Spinal cord (tissue), 10 donors: ENCODE results near the gene FIBP. TPM values are rescaled to one million over a fixed set of nuclear protein-coding genes. Genes with fewer than 3 reads are reported as not detected.

Source experiments
- DNase-seq, 6 donors: peaks; one replicate each; pipeline versions ENCODE4 v3.0.0 to v3.0.0-alpha.2; 2013 to 2015; ENCODE audit warnings: low spot score in 6 of 6, low read depth in 4 of 6
- H3K27ac ChIP-seq: one replicate; pipeline ENCODE4 v1.5.1; 2013; ENCODE audit warnings: low read depth, low read length, control low read depth
- H3K27me3 ChIP-seq: one replicate; pipeline ENCODE4 v1.6.1; 2013; ENCODE audit warnings: low read length; ENCODE audit not compliant: control insufficient read depth, insufficient read depth
- H3K36me3 ChIP-seq: one replicate; pipeline ENCODE4 v1.6.1; 2013; ENCODE audit warnings: low read length; ENCODE audit not compliant: control insufficient read depth, insufficient read depth
- H3K4me1 ChIP-seq: one replicate; pipeline ENCODE4 v1.6.1; 2013; ENCODE audit warnings: low read length; ENCODE audit not compliant: control insufficient read depth, insufficient read depth
- H3K4me3 ChIP-seq: one replicate; pipeline ENCODE4 v1.5.1; 2013; ENCODE audit warnings: low read depth, low read length, control low read depth
- H3K9me3 ChIP-seq: one replicate; pipeline ENCODE4 v1.6.1; 2013; ENCODE audit warnings: low read length; ENCODE audit not compliant: control insufficient read depth, insufficient read depth
- WGBS: methylation state at CpG from one replicate; pipeline ENCODE4 v1.1.5; 2013; ENCODE audit warnings: missing lambda C conversion rate; ENCODE audit not compliant: insufficient coverage; 5-methylcytosine and 5-hydroxymethylcytosine counted together
- polyA plus RNA-seq, 2 donors: library from polyadenylated mRNA; unstranded; fragments of 120-200 nt; gene quantifications; one replicate each; pipeline ENCODE4 v1.2.1, GENCODE V29; 2013; ENCODE audit not compliant: insufficient read length in 2 of 2
- total RNA-seq, 2 donors: library from RNA; depleted of rRNA in 1 of 2; stranded (reverse); fragments of 120-200 nt in 1 of 2; fragments of >200 nt in 1 of 2; gene quantifications; one replicate each; pipeline versions ENCODE4 v1.2.3 to v1.2.4, GENCODE V29; 2013 to 2014
- donor health status: healthy.

The FIBP gene
- total and polyA plus RNA-seq, 4 donors: 79.4 to 158 (median 141) TPM

DNA sequence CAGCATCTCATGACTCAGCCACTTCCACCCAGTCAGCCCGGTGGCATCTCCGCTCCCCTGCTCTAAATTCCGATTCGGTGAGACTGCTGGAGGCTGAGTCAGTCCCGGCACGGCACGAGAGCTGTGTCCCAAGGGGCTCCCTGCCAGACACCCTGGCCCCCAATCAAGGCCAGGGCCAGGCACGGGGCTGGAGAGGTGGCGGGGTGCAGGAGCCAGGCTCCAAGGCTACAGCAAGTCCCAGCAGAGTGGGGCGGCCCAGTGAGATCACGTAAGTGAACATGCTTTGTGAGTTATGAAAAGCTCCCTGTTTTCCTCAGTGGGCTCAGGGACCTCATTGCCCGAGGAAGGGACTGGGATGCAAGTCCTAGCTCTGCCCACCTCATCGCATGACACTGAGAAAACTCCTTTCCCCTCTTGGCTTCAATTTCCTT is 27.6 kb upstream of the FIBP start:
- WGBS: 65% methylated on average over 11 of the region's 13 CpGs
- peaks cover 26% of the 10 kb centered on the region for H3K36me3 ChIP-seq
- DNase-seq: no peak
- H3K4me3 ChIP-seq: no peak overlapping the region
- H3K4me1 ChIP-seq: peaks cover 57% of the 10 kb centered on the region
- no peaks in the 10 kb centered on the region for H3K9me3 ChIP-seq
- no peaks in the 10 kb centered on the region for H3K27me3 ChIP-seq
- no peak overlapping the region for H3K27ac ChIP-seq

DNA sequence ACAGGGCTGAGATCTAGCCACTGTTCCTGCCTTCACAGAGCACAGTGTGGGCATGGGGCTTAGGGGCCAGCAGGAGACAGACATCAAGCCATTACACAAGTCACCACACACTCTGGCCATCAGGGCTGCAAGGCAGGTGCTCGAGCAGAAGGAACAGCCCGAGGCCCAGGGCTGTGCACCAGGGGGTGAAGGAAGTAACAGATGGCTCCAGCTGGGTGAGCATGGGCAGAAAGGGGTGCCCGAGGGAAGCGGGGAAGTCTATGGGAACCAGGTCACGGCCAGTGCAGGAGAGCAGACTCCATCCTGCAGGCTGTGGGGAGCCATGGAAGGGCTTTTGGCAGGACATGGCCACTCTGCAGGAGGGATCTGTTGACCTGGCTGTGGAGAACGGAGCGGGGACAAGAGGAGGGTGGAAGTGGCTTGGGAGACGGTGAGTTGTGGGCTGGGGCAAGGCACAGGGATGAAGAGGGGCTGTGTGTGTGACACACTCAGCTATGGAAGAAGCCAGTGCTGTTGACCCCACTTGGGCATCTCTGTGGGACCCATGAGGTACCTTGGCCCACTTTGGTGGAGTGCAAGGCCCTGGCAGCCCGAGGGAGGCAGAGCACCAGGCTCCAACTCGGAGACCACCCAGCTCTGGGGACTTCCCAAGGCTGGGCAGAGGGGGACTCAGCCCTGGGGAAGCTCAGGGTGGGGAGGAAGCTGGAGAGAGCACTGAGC is 27.0 kb upstream of the FIBP start:
- no peak for DNase-seq
- 70% methylated on average over 10 of the region's 10 CpGs for WGBS
- no peak overlapping the region for H3K27ac ChIP-seq
- H3K36me3 ChIP-seq: peaks cover 20% of the 10 kb centered on the region
- H3K4me1 ChIP-seq: peaks cover 51% of the 10 kb centered on the region
- no peaks in the 10 kb centered on the region for H3K27me3 ChIP-seq
- H3K4me3 ChIP-seq: no peak overlapping the region
- H3K9me3 ChIP-seq: no peaks in the 10 kb centered on the region

DNA sequence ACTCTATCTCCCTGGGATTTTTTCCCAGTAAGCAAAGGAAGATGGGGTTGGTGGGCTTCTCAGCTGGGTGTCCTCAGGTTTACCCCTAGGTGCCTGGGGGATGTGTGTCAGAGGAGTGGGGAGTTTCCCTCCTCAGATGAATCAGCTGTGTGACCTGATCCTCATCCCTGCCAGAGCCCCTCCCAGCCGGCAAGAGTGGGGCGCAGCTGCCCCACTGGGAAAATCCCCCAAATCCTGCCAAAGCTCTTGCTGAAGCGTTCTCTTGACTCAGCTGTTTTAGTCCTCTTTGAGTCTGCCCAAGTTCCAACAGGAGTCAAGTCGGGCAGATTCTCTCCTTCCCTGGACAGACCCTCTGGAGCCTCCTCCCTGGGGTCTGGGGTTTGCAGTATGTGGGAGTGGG is 24.6 kb upstream of the FIBP start:
- Histone ChIP-seq H3K4me1 (peaks cover 38% of the 10 kb centered on the region), H3K27ac (no peak overlapping the region), H3K36me3 (peaks cover 17% of the 10 kb centered on the region), H3K27me3 (peaks cover 3% of the 10 kb centered on the region), H3K4me3 (no peak overlapping the region), H3K9me3 (no peaks in the 10 kb centered on the region)
- no peak for DNase-seq
- 82% methylated on average over 3 of the region's 4 CpGs for WGBS

DNA sequence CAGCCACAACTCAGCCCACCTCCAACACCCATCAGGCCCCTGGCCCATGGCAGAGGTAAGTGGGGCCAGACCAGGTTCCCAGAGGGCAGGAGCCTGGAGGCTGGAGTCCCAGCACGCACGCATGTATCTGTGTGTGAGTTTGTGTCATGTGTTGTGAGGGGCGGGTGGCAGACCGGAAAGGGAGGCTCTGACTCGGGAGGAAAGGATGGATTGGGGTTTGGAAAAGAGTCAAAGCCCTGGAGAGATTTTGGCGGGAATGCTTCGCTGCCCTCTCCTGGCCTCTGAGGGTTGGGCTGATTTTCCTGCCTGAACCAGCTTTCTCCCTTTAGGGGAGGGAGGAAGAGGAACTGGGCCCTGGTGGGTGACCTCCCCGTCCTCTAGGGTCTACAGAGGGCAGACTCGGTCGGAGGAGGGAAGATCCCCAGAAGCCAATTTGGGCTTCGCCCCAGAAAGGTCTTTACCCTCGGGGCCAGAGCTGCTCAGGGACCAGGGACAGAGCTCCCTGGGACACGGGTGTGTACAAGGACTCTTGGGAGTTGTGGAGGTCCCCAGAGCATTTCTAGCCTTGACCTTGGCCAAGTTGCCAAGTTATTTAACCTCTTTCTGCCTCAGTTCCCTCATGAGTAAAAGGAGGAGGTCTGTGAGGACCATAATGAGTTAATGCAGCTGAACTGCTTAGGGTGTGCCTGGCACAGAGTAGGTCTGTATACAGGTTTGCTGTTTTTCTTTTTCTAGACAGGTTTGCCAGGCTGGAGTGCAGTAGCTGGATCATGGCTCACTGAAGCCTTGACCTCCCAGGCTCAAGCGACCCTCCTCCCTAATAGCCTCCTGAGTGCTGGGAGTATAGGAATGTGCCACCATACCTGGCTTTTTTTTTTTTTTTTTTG is 23.7 kb upstream of the FIBP start:
- WGBS: 28% methylated on average over 13 of the region's 14 CpGs
- Histone ChIP-seq H3K9me3 (no peaks in the 10 kb centered on the region), H3K27me3 (peaks cover 7% of the 10 kb centered on the region), H3K27ac (no peak overlapping the region), H3K4me1 (peaks cover 29% of the 10 kb centered on the region), H3K36me3 (peaks cover 9% of the 10 kb centered on the region), H3K4me3 (no peak overlapping the region)
- DNase-seq: peak in 2 of 6 donors; percentile 19 to 69

DNA sequence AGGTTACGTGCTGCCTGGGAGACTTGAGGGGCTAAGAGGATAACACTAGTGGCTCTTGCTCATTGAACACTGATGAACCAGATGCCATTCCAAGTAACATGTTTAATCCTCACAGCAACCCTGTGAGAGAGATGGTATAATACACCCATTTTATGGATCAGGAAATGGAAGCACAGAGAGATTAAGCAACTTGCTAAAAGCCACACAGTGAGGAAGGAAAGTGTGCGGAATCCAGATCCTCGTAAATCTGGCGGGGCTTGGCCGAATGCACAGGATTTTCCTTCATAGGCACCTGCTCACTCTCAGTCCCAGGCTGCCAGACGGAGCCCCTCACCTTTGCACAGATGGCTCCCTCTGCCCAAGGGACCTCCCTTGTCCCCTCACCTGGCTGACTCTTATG is 19.6 kb upstream of the FIBP start:
- H3K4me3 ChIP-seq: no peak overlapping the region
- H3K36me3 ChIP-seq: no peaks in the 10 kb centered on the region
- peaks cover 11% of the 10 kb centered on the region for H3K4me1 ChIP-seq
- 89% methylated on average over 5 of the region's 6 CpGs for WGBS
- H3K27ac ChIP-seq: no peak overlapping the region
- no peak for DNase-seq
- H3K27me3 ChIP-seq: peaks cover 14% of the 10 kb centered on the region
- no peaks in the 10 kb centered on the region for H3K9me3 ChIP-seq

DNA sequence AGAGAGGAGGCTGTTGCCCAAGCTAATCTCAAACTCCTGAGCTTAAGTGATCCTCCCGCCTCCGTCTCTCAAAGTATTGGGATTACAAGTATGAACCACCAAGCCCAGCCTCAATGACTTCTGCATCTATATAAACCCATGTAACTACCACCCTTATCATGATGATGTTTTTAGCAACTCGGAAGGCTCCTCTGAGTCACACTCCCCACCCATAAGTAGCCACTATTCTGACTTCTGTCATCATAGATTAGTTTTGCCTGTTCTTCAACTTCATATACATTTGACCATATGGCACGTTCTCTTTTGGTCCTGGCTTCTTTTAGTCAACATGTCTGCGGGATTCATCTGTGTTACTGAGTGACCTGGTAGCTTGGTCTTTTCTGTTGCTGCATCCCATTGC is 18.3 kb upstream of the FIBP start:
- Histone ChIP-seq H3K4me1 (peaks cover 5% of the 10 kb centered on the region), H3K9me3 (no peaks in the 10 kb centered on the region), H3K27ac (no peak overlapping the region), H3K36me3 (no peaks in the 10 kb centered on the region), H3K4me3 (no peak overlapping the region), H3K27me3 (peaks cover 21% of the 10 kb centered on the region)
- no peak for DNase-seq
- 92% methylated on average over 4 of the region's 5 CpGs for WGBS

DNA sequence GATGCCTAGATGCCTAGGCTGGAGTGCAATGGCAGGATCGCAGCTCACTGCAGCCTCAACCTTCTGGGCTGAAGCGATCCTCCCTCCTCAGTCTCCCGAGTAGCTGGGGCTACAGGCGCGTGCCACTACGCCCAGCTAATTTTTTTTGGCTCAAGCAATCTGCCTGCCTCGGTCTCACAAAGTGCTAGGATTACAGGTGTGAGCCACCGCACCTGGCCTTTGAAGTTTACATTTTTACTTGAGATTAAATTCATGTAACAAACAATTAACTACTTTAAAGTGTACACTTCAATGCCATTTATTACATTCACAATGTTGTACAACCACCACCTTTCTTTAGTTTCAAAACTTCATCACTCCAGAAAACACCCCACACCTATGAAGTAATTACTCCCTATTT is 15.4 kb upstream of the FIBP start:
- Histone ChIP-seq H3K36me3 (no peaks in the 10 kb centered on the region), H3K27me3 (peaks cover 50% of the 10 kb centered on the region), H3K4me1 (peaks cover 18% of the 10 kb centered on the region), H3K27ac (no peak overlapping the region), H3K4me3 (no peak overlapping the region), H3K9me3 (no peaks in the 10 kb centered on the region)
- 75% methylated on average over 8 of the region's 8 CpGs for WGBS
- DNase-seq: no peak

DNA sequence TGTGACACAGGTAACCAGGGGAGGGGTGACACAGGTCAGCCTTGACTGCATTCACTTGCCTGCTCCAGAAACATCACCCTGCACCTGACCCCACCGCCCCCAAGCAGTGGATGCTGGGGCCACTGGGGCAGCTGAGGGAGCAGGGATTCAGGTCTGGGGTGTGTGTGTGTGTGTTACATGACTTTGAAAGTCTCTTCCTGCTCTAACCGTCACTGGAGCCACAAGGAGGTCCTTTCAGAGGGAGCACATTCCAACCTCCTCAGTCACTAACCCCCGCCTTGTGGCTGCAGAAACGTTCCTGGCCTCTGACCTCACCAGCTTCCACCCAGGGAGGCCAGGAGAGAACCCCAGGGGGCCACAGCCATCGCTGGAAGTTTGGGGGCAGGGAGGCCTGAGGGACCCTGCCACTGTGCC is 14.8 kb upstream of the FIBP start:
- 11% methylated on average over 4 of the region's 5 CpGs for WGBS
- H3K4me3 ChIP-seq: no peak overlapping the region
- H3K27me3 ChIP-seq: peaks cover 55% of the 10 kb centered on the region
- peaks cover 18% of the 10 kb centered on the region for H3K4me1 ChIP-seq
- no peak overlapping the region for H3K27ac ChIP-seq
- H3K36me3 ChIP-seq: no peaks in the 10 kb centered on the region
- DNase-seq: no peak
- H3K9me3 ChIP-seq: no peaks in the 10 kb centered on the region

DNA sequence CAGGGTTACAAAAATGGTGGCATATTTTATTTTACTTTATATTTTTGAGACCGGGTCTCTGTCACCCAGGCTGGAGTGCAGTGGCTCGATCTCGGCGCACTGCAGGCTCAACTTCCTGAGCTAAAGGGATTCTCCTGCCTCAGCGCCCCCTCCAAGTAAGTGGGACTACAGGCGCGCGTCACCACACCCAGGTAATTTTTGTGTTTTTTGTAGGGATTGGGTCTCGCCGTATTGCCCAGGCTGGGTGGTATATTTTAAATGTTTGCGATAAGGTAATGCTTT is 12.6 kb upstream of the FIBP start:
- Histone ChIP-seq H3K4me1 (peaks cover 18% of the 10 kb centered on the region), H3K4me3 (peak overlapping the region; percentile 18), H3K27ac (no peak overlapping the region), H3K9me3 (no peaks in the 10 kb centered on the region), H3K36me3 (no peaks in the 10 kb centered on the region), H3K27me3 (peaks cover 68% of the 10 kb centered on the region)
- WGBS: no CpG with 5 or more reads among the region's 11 CpGs
- DNase-seq: no peak
